Measurements from ENCODE around the gene TSPAN4.

The TSPAN4 gene

DNA sequence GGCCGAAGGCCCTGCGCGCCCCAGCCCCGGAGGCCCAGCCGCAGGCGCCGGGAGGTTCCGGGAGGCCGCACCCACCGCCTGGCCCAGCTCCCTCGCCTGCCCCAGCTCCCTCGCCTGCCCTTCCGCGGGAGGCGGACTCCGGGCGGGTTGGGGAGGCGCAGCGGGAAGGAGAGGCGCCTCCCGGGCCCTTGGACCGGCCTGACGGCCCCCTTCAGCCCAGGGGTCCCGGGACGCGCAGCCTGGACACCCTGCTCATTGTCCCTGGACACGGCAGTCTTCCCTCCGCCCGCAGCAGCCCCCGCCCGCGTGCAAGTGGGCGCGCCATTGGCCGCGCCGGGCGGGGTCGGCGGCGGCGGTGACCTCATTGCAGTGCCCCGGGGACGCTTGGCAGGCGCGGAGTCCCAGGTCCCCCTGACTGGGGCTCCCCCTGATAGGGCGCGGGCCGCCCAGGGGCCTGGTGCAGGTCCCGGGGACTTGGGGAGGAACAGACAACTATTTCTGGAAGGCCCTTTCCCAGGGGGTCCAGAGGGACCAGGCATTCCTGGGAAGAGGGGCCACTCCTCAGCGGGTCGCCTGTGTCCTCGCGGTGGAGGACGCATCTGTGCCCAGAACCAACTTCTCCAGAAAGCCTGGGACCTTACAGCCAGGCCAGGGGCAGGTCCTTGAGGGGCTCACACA, 9.4 kb upstream of the TSPAN4 start:
- H3K36me3 ChIP-seq (ENCODE audit: insufficient read depth) = no peaks in the 10 kb centered on the region
- H3K9ac ChIP-seq = peak overlapping the region; percentile 49; the same call in 1 of the 2 replicates
- no peaks in the 10 kb centered on the region for H4K20me1 ChIP-seq (ENCODE audit: insufficient read depth)
- peaks cover 45% of the 10 kb centered on the region for H3K4me1 ChIP-seq (ENCODE audit: low read depth, poor library complexity, severe bottlenecking)
- H3K27me3 ChIP-seq (ENCODE audit: insufficient read depth, low read depth) = peaks cover 34% of the 10 kb centered on the region
- H3K79me2 ChIP-seq (ENCODE audit: insufficient read depth, low read depth) = no peaks in the 10 kb centered on the region
- H3K27ac ChIP-seq = no peak overlapping the region
- H3K4me2 ChIP-seq = peak overlapping the region; percentile 68
- TF ChIP-seq, protein P1, sequence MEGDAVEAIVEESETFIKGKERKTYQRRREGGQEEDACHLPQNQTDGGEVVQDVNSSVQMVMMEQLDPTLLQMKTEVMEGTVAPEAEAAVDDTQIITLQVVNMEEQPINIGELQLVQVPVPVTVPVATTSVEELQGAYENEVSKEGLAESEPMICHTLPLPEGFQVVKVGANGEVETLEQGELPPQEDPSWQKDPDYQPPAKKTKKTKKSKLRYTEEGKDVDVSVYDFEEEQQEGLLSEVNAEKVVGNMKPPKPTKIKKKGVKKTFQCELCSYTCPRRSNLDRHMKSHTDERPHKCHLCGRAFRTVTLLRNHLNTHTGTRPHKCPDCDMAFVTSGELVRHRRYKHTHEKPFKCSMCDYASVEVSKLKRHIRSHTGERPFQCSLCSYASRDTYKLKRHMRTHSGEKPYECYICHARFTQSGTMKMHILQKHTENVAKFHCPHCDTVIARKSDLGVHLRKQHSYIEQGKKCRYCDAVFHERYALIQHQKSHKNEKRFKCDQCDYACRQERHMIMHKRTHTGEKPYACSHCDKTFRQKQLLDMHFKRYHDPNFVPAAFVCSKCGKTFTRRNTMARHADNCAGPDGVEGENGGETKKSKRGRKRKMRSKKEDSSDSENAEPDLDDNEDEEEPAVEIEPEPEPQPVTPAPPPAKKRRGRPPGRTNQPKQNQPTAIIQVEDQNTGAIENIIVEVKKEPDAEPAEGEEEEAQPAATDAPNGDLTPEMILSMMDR (conservative IDR thresholded peaks at IDR 0.05; ENCODE audit: low read depth, low read length) = no peak
- no peak overlapping the region for H3K4me3 ChIP-seq (IDR thresholded peaks at IDR 0.05; ENCODE audit: insufficient read depth, low read depth, low read length)
- H2AFZ ChIP-seq (ENCODE audit: low read depth) = no peak overlapping the region

DNA sequence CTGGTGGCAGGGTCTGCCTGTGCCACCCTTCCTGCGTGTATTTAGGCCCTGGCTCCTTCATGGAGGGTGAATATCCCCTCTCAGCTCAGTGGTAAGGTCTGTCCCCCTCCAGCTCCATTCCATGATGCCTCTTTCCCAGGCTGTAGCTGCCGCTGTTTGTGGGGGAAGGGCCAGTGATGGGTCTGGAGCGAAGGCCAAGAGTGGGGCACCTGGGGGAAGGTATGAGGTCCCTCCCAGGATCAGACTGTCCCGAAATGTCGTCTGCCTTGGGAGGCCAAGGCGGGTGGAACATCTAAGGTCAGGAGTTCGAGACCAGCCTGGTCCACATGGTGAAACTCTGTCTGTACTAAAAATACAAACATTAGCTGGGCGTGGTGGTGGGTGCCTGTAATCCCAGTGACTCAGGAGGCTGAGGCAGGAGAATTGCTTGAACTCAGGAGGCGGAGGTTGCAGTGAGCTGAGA, 8.8 kb upstream of the TSPAN4 start:
- peak overlapping the region; percentile 68 for H3K4me2 ChIP-seq
- H3K79me2 ChIP-seq (ENCODE audit: insufficient read depth, low read depth) = no peaks in the 10 kb centered on the region
- no peaks in the 10 kb centered on the region for H3K36me3 ChIP-seq (ENCODE audit: insufficient read depth)
- H3K27me3 ChIP-seq (ENCODE audit: insufficient read depth, low read depth) = peaks cover 28% of the 10 kb centered on the region
- H4K20me1 ChIP-seq (ENCODE audit: insufficient read depth) = no peaks in the 10 kb centered on the region
- H3K9ac ChIP-seq = no peak overlapping the region
- H2AFZ ChIP-seq (ENCODE audit: low read depth) = no peak overlapping the region
- no peak overlapping the region for H3K27ac ChIP-seq
- H3K4me1 ChIP-seq (ENCODE audit: low read depth, poor library complexity, severe bottlenecking) = peaks cover 38% of the 10 kb centered on the region
- H3K4me3 ChIP-seq (IDR thresholded peaks at IDR 0.05; ENCODE audit: insufficient read depth, low read depth, low read length) = no peak overlapping the region
- TF ChIP-seq, protein P1 (conservative IDR thresholded peaks at IDR 0.05; ENCODE audit: low read depth, low read length) = no peak

DNA sequence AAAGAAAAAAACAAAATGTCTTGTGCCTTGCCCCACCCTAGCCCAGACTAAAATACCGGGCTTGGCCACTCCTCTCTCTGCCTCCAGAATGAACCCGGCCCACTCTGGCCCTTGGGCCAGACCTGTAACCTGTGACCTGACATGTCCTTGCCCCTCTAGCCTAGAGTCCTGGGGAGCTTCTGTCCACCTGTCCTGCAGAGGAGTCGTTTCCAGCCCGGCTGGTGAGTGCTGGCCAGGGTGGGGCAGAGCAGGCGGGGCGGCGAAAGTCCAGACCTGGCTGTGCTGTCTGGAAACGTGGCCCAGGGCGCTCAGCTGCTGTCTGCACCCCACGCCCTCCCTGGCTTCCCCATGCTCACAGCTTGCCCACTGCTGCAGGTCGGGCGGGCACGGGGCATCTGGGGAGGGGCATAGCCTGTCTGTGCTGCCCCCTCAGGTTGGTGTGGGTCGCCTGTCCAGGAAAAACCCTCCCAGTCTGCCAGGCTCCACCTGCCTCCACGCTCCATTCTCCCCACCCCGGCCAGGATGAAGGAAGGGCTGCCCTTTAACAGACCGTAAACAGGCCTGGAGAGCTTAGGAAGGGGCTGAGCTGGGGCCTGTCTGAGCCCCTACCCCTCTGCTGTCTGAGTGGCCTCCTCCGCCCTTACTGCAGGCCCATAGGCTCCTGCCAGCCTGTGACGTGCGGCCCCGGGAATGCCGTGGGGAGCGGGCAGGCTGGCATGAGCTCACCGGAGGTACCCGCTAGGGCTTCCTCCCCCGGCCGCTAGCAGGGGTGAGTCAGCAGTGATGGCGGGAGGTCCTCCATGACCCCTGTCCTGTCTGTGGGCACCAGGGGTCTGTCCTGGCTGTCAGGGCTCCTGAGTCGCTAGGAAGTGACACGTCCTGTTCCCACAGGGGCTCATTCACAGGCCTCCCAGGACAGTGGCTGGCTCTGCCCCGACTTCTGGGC, 8.0 kb upstream of the TSPAN4 start:
- Histone ChIP-seq H3K79me2 (ENCODE audit: insufficient read depth, low read depth) (no peaks in the 10 kb centered on the region), H3K4me3 (IDR thresholded peaks at IDR 0.05; ENCODE audit: insufficient read depth, low read depth, low read length) (no peak overlapping the region), H3K9ac (no peak overlapping the region), H3K4me2 (no peak overlapping the region), H3K36me3 (ENCODE audit: insufficient read depth) (no peaks in the 10 kb centered on the region), H4K20me1 (ENCODE audit: insufficient read depth) (no peaks in the 10 kb centered on the region), H3K27me3 (ENCODE audit: insufficient read depth, low read depth) (peaks cover 20% of the 10 kb centered on the region), H3K4me1 (ENCODE audit: low read depth, poor library complexity, severe bottlenecking) (peaks cover 31% of the 10 kb centered on the region), H3K27ac (no peak overlapping the region), H2AFZ (ENCODE audit: low read depth) (no peak overlapping the region)
- TF ChIP-seq, protein P1 (conservative IDR thresholded peaks at IDR 0.05; ENCODE audit: low read depth, low read length) = no peak

DNA sequence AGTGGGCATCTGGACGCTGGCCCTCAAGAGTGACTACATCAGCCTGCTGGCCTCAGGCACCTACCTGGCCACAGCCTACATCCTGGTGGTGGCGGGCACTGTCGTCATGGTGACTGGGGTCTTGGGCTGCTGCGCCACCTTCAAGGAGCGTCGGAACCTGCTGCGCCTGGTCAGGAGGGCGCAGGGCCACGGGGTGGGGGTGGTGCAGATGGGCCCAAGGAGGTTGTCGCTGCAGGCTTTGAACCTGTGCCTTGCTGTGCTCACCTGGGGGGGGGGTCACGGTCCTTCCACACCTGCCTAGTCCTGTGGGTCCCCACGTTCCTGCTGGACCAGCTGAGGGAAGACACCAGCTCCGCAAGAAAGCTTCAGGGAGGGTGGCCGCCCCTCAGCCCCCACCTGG, 6.4 kb upstream of the TSPAN4 start:
- Histone ChIP-seq H3K4me3 (IDR thresholded peaks at IDR 0.05; ENCODE audit: insufficient read depth, low read depth, low read length) (no peak overlapping the region), H3K4me2 (no peak overlapping the region), H3K36me3 (ENCODE audit: insufficient read depth) (no peaks in the 10 kb centered on the region), H4K20me1 (ENCODE audit: insufficient read depth) (0 out of 2 replicates have a peak, but pooled peaks cover 4% of the 10 kb centered on the region), H3K27ac (no peak overlapping the region), H3K9ac (no peak overlapping the region), H3K4me1 (ENCODE audit: low read depth, poor library complexity, severe bottlenecking) (peaks cover 23% of the 10 kb centered on the region), H3K79me2 (ENCODE audit: insufficient read depth, low read depth) (peaks cover 6% of the 10 kb centered on the region), H3K27me3 (ENCODE audit: insufficient read depth, low read depth) (peaks cover 10% of the 10 kb centered on the region; the same call in 1 of the 2 replicates), H2AFZ (ENCODE audit: low read depth) (no peak overlapping the region)
- TF ChIP-seq, protein P1 (conservative IDR thresholded peaks at IDR 0.05; ENCODE audit: low read depth, low read length) = no peak
